ENCODE data around the gene MSTN.

MSTN gene

DNA sequence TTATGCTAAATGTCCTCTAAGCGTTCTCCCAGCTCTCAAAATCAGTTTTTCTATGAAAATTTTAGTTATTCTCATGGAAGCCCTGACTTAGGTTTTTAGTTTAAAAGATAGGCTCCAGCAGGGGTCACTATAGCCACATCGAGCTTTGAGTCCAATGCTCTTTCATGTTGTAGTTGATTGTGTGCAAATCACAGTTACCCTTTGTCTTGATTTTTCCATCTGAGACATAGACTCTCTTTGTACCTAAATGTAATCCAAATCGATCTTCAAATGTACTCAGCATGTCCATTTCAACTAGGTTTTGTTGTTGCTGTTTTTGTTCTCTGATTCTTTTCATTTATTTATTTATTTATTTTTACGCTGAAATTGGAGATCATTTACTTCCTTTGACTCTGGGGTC lies 26.4 kb upstream of the MSTN start:
- H3K27ac ChIP-seq, result no peak overlapping the region
- no peak for TF ChIP-seq ZFX (IDR thresholded peaks at IDR 0.05; ENCODE audit: borderline replicate concordance)
- TF ChIP-seq, protein P1, sequence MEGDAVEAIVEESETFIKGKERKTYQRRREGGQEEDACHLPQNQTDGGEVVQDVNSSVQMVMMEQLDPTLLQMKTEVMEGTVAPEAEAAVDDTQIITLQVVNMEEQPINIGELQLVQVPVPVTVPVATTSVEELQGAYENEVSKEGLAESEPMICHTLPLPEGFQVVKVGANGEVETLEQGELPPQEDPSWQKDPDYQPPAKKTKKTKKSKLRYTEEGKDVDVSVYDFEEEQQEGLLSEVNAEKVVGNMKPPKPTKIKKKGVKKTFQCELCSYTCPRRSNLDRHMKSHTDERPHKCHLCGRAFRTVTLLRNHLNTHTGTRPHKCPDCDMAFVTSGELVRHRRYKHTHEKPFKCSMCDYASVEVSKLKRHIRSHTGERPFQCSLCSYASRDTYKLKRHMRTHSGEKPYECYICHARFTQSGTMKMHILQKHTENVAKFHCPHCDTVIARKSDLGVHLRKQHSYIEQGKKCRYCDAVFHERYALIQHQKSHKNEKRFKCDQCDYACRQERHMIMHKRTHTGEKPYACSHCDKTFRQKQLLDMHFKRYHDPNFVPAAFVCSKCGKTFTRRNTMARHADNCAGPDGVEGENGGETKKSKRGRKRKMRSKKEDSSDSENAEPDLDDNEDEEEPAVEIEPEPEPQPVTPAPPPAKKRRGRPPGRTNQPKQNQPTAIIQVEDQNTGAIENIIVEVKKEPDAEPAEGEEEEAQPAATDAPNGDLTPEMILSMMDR (IDR thresholded peaks at IDR 0.05), result peak; percentile 88

DNA sequence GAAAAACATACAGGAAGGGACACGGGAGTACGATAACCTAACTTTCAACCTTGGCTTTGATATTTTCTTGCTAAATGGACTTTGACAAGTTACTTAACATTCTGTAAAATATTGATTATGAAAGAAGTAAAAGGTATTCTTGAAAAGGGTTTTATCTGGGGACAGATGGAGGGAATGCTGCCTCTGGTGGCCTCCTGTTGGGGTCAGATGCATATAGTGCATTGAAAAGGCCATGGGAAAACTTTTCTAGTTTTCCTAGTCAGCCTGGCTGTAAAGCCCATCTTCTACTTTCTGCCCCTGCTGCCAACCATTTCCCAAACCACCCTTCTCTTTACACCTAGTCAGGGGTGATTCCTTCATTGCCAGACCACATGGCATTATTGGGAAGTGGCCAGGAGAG lies 22.2 kb upstream of the MSTN start:
- no peak overlapping the region for H3K27ac ChIP-seq
- TF ChIP-seq, protein P1 (IDR thresholded peaks at IDR 0.05), result no peak
- no peak for TF ChIP-seq ZFX (IDR thresholded peaks at IDR 0.05; ENCODE audit: borderline replicate concordance)

DNA sequence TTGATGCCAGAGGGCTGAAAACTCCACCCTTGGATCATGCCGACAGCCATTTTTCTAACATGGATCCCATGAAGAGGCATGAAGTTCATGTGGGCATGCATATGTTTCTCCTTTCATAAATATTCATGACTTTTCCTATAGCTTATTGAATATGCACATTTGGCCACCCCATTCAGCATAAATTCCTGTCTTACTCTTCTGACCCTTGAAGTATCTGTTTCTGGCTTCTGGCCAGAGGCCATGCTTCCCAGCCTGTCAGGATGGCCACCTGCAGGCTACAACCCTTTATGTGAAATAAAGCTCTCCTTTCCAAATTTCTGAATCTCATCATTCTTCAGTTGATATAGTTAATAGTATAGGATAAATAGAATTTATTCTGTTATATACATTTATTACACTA lies 19.6 kb upstream of the MSTN start:
- H3K27ac ChIP-seq, result no peak overlapping the region

DNA sequence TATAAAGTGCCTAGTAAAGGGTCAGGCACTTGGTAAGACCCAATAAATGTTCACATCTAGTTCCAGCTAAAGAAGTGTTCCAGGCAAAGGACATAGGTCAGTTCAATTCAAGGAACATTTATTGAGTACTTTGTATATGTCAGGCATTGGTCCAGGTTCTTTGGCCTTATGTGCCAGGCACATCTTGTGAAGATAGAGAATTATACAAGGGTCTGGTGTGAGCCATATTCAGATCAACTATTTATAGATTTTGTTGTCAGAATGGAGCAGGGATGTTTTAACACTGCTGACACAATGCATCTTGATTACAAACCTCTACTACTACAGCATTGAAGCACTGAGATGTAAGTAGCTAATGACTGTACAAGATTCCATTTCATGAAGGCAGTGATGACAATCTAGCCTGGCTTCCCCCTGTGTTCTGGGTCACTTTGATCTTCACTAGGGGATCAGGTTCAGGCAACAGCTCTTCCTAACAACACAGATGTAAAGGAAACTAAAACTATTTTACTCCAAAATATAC lies 18.1 kb upstream of the MSTN start:
- H3K27ac ChIP-seq, result no peak overlapping the region
- no peak for TF ChIP-seq ZFX (IDR thresholded peaks at IDR 0.05; ENCODE audit: borderline replicate concordance)
- TF ChIP-seq, protein P1 (IDR thresholded peaks at IDR 0.05), result no peak

More for the DNA sequence above, 19.6 kb upstream of the MSTN start:
- TF ChIP-seq ZFX (IDR thresholded peaks at IDR 0.05; ENCODE audit: borderline replicate concordance), result no peak
- TF ChIP-seq, protein P1 (IDR thresholded peaks at IDR 0.05), result no peak

DNA sequence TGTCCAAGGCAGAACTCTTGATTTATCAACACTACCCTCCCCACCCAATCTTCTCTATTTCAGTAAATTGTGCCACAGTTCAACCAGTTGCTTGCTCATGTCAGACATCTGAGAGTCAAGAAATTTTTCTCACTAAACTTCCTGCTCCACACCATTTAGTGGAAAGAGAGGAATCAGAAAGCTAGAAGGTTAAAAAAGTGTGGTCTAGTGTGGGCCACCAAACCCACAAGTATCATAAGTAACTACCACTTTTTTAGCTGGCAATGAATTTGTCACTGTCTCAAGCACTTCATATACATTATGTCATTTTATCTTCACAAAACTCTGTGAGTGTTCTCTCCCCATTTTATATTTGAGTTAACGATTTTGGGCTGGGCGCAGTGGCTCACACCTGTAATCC lies 16.6 kb upstream of the MSTN start:
- TF ChIP-seq, protein P1 (IDR thresholded peaks at IDR 0.05), result no peak
- no peak for TF ChIP-seq ZFX (IDR thresholded peaks at IDR 0.05; ENCODE audit: borderline replicate concordance)
- no peak overlapping the region for H3K27ac ChIP-seq

DNA sequence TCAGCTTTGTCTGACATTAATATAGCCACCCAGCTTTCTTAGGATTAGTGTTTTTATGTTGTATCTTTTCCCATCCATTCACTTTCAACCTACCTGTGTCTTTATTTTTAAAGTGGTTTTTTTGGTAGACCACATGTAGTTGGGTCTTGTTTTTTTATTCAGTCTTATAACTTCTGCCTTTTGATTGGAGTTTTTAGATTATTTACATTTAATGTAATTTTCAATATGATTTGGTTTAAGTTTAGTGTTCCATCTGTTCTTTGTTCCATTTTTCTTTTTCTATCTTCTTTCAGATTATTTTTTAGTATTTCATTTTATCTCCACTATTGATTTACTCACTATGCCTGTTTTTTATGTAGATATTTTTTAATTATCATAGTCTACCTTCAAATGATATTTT lies 13.1 kb upstream of the MSTN start:
- no peak overlapping the region for H3K27ac ChIP-seq
- TF ChIP-seq, protein P1 (IDR thresholded peaks at IDR 0.05), result no peak
- no peak for TF ChIP-seq ZFX (IDR thresholded peaks at IDR 0.05; ENCODE audit: borderline replicate concordance)

DNA sequence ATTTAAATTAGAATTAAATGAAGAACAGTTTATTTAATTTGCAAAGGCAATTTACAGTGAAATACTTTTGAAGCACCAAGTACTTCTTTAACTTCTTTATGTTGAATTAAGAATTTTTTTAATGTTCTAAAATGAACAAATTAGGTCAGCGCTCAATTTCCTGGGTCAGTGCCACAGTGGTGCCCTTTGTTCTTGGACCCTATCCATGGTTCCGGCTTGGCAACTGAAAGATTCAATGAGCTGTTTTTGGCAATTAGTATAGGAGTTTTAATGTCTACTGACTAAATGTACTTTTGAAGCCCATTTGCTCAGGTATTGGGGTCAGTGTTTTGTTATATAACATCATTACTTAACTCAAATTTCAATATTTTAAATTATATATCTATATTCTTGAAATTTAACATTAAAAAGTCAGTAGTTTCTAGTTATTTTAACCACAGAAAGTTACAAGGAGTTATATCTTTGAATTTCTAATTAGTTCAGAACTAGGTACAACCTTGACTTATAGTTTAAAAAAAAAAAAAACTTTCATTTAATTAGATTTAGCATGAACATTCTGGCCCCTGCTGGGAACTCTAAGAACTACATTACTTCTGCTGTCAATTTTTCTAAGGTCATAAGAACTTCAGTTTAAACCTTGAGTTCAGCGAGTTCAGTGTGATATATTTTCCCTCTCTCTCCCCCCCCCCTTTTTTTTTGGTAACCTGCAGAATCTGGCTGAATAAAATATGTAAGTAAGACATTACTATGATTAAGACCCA lies 7.6 kb upstream of the MSTN start:
- TF ChIP-seq, protein P1 (IDR thresholded peaks at IDR 0.05), result peak; percentile 74
- TF ChIP-seq ZFX (IDR thresholded peaks at IDR 0.05; ENCODE audit: borderline replicate concordance), result no peak
- H3K27ac ChIP-seq, result no peak overlapping the region

Data from 22Rv1 (cell line).